NCI-H1105 (cell line): ENCODE data around the gene LRRC56.

ENCODE experiments used
- DNase-seq: peaks from one replicate; lab custom pipeline; 2025; lab: John Stamatoyannopoulos, UW

The LRRC56 gene

DNA sequence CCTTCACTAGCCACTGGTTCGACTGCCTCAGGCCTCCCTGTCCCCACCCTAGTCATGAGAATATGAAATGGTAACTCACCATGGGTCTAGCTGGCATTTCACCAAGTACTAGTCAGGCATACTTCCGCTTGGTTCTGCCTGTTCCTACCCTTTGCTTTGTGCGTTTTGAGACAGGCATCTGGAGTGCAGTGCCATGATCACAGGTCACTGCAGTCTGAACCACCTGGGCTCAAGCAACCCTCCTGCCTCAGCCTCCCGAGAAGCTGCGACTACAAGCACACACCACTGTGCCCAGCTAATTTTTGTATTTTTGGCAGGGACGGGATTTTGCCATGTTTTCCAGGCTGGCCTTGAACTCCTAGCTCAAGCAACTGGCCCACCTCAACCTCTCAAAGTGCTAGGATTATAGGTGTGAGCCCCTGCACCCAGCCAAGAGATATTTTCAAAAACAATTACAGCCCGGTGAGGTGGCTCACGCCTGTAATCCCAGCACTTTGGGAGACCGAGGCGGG, 16.1 kb upstream of the LRRC56 start:
- no peak for DNase-seq

DNA sequence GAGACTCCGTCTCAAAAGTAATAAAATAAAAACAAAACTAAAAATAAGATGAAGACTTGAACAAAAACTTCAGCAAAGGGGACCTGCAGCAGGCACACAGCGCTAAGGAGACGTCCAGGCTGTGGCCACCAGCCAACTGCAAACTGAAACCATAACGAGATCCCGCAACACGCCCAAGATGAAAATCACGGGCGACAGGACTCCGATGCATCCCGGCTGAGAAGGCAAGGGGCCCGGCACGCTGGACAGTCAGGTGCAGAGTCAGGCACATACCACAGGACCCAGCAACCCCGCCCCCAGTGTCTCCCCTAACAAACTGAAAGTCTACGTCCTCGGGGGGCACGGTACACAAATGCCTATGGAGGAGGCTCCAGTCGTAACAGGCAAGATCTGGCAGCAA, 11.1 kb upstream of the LRRC56 start:
- DNase-seq: no peak

DNA sequence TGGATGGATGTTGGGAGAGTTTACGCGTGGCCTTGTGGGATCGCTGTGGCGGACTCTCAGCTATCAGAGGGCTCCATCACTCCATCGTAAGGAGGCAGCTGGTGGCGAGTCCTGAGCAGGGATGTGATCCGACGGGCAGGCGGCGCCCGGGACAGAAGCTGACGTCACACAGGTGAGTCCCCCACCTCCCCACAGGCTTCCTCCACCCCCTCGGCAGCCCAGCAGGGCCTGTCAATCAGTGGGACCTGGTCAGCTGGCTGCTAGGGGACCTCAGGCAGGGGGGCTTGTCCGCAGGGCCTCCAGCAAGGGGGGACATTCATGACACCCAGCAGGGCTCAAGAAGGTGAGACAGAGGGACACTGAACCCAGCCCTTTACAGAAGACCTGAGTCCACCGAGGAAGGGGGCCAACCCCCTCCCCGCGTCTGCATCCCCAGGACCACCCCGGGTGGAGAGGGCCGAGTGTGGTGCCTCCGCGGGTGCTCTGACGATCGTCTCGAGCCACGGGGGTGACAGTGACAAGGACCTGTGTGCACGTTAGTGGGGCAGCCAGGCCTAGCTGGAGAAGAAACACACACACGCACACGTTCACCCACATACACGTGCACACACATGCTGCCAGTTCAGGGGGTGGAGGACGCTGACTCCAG, 9.0 kb upstream of the LRRC56 start:
- no peak for DNase-seq

DNA sequence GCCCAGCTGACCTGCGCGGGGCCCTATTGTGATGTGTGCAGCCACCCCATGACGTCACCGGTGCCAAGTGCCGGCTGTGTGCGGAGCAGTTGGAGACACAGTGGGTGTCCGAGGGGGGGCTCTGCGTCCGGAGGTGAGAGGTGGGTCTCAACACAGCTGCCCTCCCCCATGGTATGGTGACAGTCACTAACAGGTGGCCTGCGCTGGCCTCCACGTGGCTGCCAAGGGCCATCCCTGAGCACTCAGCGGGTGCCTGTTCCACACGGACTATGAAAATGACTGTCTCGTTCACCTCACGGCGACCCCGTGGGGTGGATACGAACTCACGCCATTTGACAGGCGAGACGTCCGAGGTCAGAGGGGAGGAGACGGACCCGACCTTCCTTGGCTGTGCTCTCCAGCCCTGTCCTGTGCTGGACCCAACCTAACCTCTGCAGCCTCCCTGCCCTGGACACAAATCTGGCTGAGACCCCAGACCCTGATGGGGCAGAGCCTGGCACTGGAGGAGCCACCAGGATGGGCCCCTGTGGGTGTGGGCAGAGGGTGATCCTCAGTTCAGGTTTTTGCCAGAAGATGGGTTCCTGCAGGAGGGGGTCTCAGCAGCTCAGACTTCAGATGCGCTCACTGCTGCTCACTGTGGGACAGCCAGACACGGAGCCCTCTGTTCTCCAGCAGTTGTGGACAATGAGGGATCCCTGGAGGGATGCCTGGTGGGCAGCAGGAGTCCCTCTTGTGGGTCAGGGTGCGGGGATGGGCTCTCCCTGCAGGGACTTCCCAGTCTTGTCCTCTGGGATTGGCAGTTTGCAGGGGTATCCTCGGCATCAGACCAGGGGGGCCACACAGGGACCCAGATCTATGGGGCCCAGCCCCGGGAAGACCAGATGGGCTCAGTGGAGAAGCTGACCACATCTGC, 8.3 kb upstream of the LRRC56 start:
- DNase-seq: no peak

DNA sequence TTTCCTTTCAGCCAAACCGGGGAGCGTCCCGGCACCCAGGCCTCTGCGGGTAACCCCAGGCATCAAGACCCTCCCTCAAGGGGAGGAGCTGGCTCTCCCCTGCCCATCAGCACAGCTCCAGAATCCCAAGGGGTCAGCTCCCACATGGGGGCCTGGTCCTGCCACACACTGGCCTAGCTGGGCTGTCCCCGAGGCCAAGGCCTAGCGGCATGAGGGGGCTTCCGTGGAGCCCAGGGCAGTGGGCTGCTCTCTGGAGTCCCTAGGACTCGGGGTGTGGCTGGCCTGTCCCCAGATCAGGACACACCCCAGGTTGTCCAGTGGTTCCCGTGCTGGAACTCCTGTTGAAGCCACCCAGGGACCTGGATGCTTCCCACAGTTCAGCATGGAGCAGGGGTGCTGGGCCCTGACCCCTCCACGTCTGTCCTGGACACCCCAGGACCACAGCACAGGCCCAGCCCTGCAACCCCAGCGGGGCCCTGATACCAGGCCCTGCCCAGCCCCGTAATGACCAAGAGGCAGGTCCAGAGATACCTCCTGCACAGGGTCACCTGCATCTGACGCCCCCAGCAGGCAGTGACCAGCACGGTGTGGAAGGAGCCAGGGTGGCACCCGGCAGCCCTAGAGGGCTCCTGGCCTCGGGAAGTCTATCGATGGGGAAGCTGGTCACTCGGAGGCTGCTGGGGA, 7.5 kb upstream of the LRRC56 start:
- no peak for DNase-seq

DNA sequence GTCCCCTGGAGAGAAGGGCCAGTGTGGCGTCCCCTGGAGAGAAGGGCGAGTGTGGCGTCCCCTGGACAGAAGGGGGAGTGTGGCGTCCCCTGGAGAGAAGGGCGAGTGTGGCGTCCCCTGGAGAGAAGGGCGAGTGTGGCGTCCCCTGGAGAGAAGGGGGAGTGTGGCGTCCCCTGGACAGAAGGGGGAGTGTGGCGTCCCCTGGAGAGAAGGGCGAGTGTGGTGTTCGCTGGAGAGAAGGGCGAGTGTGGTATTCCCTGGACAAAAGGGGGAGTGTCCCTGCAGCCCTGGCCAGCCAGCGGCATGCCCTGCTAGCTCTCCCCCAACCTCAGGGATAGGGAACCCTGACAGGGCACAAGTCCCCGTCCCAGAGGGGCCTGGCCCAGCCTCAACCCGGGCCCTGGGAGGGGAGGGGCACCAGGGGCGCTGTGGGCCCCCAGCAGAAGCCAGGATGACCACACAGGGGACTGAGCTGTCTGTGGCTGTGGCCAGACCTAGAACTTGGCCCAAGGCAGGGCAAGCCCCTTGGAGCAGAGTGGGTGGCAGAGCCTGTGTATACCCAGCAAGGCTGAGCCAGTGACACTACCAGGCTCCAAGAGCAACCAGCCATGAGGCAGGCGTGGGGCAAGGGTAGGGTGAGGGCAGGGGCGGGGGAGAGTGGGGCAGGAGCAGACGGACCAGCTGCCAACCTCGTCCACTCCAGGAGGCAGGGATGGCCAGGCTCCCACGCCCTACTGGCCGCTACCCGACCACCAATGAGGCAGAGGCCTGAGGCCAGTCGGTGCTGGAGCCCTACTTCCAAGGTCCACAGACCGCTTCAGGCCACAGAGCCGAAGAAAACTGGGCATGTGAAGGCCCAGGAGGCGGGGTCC, 6.1 kb upstream of the LRRC56 start:
- no peak for DNase-seq

DNA sequence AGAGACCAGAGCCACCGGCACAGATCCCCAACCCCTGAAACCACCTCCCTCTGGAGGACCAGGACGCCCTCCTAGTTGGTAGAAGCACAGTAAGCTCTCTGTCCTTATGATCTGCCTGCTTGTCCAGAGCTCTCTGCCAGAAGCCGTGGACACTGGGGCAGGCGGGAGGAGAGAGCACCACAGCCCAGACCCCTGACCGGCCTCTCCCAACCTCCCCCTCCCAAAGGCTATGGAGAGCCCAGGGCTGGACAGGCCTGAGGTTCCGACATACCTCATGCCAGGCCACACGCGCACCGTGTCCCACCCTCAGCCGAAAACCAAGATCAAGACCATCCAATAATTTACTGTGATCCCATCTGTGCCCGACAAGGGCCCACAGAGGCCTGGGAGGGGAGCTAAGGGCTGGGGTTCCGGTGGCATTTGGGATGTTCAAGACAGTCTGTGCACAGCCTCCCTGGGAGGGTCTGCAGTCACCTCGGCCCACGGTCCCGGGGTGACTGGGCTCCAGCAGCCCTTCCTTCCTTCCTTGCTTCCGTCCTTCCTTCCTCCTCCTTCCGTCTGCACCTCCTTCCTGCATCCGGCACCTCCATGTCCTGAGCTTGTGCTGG, 5.3 kb upstream of the LRRC56 start:
- DNase-seq: no peak

DNA sequence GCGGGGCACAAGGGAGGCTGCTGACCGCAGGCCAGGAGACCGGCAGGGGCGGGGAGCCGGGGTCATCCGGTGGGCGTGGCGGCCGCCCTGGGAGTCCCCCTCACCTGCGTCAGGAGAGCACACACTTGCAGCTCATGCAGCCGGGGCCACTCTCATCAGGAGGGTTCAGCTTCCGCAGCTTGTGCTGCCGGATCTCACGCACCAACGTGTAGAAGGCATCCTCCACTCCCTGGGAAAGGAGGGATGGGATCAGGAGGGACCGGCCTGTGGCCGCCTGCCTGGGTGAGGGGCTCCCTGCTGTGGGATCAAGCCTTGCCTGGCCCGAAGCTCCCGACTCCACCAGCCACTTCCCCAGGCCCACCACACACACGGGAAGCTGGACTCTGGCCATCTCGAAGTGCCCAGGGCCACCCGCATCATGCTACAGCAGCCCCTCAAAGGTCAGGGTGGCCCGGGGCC, 4.8 kb upstream of the LRRC56 start:
- no peak for DNase-seq

DNA sequence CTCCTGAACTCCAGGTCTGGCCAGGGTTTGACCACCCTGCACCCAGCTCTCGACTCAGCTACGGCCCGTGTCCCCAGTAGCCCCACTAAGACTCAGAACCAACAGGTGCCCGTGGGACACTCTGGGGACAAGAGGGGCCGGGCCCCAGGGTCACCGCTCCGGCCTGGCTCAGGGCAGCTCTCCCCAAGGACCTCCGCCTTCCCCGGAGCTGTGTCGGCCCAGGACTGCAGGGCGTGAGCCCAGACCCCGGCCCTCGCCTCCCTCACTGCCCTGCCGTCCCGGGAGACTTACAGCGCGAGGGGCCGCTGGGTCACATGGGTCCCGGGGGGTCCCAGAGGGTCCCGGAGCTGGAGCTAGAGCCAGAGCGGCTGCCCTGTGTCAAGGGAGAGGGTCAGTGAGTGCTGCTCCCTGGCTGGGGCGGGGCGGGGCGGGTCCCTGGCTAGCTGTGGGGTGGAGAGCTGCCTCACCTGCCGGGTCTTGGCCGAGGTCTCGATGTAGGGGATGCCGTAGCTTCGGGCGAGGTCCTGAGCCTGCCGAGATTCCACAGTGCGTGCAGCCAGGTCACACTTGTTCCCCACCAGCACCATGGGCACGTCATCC, 4.2 kb upstream of the LRRC56 start:
- DNase-seq: no peak

DNA sequence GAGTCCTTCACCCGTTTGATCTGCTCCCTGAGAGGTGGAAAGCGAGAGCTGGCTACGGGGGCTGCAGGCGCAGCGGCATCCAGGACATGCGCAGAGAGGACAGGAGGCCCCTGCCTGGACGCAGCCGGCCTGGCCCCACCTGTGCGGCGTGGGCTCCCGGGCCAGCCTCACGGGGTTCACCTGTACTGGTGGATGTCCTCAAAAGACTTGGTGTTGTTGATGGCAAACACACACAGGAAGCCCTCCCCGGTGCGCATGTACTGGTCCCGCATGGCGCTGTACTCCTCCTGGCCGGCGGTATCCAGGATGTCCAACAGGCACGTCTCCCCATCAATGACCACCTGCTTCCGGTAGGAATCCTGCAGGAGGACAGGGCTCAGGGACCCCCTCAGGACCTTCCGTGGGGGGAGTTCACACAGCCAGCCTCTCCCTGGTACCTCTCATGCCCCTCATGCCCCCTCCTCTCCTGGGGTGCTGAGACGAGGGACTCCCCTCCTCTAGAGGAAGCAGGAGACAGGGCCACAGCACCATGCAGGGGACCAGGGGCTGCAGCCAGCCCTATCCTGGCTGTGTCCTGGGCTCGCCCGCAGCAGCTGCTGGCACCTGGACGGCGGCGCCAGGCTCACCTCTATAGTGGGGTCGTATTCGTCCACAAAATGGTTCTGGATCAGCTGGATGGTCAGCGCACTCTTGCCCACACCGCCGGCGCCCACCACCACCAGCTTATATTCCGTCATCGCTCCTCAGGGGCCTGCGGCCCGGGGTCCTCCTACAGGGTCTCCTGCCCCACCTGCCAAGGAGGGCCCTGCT, 3.5 kb upstream of the LRRC56 start:
- DNase-seq: no peak

DNA sequence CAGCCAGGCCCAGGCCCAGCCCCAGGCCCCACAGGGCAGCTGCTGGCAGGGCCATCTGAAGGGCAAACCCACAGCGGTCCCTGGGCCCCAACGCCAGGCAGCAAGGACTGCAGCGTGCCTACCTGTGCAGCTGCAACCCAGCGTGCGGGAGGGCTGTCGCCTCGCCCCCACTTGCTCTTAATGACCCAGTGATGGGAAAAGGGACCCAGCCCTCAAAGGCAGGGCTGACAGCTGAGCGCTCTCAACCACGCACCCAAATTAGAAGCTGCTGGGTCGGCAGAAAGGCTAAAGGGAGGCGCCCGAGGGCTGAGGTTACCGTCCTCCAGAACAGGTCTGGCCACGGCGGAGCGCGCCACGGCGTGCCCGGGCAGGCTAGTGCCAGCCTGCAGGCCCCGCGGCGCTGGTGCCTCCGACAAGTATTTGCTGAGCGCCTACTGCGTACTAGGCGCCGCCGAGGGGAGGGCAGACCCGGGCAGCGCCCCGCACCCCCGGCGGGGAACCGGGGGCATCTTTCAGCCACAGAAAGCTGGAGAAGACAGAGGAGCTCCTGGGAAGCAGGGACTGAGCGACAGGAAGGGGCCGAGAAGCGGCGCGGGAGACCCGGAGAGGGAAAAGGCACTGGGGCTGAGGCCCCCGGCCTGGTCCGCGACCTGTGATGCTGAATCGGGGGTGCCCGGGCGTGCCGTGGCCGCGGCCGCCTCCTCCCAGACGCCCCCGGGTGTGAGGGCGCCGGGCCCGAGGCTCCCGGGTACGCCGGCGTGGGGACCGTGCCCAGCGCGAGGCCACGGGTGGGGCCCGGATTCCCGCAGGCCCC, 2.7 kb upstream of the LRRC56 start:
- DNase-seq: peak; percentile 65

DNA sequence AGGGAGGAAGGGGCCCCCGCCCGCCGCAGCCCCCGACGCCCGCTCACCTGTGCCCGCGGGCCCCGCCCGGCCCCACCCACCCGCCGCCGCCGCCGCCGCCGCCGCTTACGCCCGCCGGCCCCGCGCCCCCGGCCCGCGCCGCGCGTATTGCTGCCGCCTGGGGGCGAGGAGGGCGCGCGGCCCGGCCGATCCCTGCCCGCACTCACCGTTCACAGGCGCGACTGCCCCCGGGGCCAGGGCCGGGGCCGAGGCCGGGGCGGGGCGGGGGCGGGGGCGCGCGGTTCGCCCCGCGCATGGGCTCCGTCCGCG, 2.2 kb upstream of the LRRC56 start:
- DNase-seq: no peak

DNA sequence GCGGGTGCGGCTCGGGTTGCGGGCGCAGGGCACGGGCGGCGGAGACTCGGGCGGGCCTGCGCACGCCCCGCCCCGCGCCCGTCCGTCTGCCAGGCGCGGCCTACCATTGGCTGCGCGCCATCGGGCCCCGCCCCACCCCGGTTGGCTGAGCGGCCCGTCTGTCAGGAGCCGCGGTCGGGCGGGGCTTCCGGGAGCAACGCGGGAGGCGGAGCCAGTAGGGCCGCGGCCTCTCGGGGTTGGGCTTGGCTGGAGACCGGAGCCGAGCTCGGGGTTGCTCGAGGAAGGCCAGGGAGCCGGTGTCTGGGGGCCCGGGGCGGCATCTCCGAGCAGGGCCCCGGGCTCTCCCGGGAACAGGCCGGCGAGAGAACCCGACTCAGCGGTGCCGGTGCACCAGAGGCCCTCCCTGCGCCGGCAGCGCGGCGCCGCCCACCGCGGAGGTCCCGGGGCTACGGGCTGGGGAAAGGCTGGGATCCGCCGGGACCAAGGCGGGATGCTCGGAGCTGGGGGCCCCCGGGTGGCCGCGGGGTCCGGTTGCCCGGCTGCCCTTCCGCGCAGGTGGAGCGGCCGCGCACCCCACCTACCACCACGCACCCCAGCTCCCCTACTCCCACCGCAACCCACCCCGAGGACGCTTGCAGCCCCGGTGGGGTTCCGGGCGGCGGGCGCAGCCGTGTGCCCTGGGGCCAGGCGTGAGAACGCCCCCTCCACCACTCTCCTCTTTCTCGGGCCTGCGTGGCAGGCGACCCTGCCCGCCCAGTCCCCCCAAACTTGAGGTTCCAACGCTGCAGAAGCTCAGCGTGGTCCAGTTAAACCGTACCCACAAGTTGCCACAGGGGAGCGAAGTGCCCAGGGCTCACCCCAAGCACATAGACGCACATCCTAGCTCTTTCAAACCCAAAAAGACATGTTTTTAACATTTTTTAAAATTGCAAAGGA, 1.5 kb upstream of the LRRC56 start, which contains the start of gene HRAS:
Gene HRAS (minus strand): TSS at position 58 of the 936 bp plus-strand sequence.
- peak; percentile 93 for DNase-seq

DNA sequence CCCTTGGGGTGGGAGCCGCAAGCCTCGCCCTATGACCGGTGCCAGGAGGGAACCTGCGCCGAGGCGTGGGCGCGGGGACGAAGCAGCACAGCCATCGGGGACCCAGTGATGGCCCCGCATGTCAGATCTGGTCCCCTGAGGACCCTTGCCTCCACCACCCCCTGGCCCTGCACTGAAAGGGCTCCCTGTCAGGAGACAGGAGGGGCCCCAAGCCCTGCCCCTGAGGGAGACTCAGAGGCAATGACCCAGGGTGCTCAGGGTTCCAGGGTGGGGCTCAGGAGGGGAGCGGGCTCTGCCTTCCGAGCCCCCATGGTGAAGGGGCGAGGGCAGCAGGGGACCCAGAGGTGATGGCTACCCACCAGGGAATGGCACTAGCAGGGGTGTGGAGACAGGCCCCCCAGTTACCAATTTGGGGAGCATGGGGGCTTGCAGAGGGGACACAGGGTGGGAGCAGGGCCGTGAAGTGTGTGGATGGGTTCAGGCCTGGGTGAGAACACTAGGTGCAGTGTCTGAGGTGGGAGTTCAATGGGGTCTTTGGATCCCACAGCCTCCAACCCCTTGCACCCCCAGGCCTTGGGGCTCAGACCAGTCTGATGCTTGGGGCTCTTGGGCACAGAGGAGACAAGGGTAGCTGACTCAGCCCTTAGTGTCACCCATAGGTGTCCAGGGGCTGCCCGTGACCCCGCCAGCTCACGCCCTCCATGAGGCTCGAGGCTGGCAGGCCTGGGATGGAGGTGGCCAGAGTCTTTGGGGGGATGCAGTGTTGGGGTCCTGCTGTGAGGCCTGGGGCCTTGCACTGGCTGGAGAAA, 499 bp downstream of the LRRC56 start:
- DNase-seq: no peak

DNA sequence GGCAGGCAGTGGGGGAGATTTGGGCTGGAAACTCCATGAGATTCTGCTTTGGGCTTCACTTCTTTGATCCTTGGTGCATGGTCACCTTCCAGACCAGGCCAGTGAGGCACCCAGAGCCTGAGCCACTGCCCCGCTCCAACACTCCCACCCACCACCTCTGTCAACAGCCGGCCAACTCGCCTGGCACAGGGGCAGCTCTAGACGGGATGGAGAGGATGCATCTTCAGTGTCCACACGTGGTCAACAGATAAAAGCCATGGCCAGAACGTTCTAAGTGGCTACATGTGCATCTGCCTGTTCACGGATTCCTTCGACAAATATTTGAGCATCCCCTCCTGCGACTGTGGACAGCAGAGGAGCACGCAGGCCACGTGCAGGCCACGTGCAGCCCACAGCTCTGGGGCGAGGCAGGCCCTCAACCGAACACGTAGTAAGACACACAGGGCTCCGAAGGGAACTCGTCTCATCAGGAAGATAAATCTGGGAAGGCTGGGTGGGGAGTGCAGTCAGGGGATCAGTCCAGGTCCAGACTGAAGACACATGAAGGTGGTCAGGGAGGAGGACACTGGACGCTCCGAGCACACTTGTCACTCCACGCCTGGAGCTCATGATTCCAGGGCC, 1.2 kb downstream of the LRRC56 start:
- DNase-seq: no peak

DNA sequence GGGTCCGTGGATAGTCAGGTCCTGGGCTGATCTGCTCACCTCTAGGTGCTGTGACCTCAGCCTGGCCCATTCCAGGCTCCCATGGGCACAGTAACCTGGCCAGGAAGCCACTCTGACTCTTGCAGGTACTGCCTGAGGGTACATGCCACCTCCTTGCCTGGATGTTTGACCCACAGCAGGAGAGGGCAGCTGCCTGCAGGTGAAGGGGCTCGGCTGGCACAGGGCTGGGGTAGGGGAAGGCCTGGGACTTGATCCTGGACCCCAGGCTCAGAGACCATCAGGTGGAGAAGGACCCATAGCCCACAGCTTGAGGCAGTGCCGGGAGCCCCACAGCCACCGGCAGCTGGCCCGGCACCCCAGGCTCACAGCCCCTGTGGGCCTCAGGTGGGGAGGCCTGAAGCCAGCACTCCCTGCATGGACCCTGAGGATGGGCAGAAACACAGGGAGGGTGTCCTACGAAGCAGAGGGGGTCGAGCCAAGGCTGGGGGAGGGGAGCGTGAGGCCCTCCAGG, 2.7 kb downstream of the LRRC56 start:
- DNase-seq: no peak
